ENCODE results near the gene TNFRSF12A. TPM values are rescaled to one million over a fixed set of nuclear protein-coding genes. Genes with fewer than 3 reads are reported as not detected.
A peak's percentile ranks its signal among the peaks of the same experiment; 100 is the strongest.

Gene TNFRSF12A
- total and polyA plus RNA-seq, 2 of the 8 experiments (the other 6 are each of a cell fraction or from before 2014, with no cell fraction given), result 81.0 to 82.5 TPM

GRCh38 chr16:2982402-2982801, 37.8 kb upstream of the TNFRSF12A start:
- Histone ChIP-seq H3K27me3 (replicated peaks in 1 of 4; ENCODE audit: control insufficient read depth in 3 of 4, extremely low read depth in 1 of 4, insufficient read depth in 3 of 4, low read length in 3 of 4) (no peaks in the 10 kb centered on the region; a peak in 1 of 7 replicates), H3K4me2 (ENCODE audit: insufficient read depth in 1 of 2, low read depth in 2 of 2, low read length in 2 of 2) (peak overlapping the region in 1 of 2 experiments; percentile 38; a peak in 1 of 4 replicates)
- 81% methylated on average over 5 of the region's 5 CpGs; no CpG with 5 or more reads in 1 of the 2 experiments for WGBS, 2 experiments (ENCODE audit: extremely low coverage in 1 of 2, insufficient coverage in 1 of 2, insufficient read length in 1 of 2, insufficient replicate concordance in 2 of 2, low coverage in 1 of 2, low lambda C conversion rate in 2 of 2, missing lambda C conversion rate in 1 of 2)
- no peak for TF ChIP-seq BACH1 (IDR thresholded peaks at IDR 0.05; ENCODE audit: low read length)
- TF ChIP-seq RXRA (IDR thresholded peaks at IDR 0.05; ENCODE audit: insufficient read depth, low read depth, low read length), result no peak
- no peak for TF ChIP-seq NRF1 (IDR thresholded peaks at IDR 0.05; ENCODE audit: low read depth, low read length)
- no peak for TF ChIP-seq CREB1 (IDR thresholded peaks at IDR 0.05)
- TF ChIP-seq ZNF274 (IDR thresholded peaks at IDR 0.05; ENCODE audit: borderline replicate concordance, extremely low read depth, low read length), result no peak
- TF ChIP-seq TCF12 (IDR thresholded peaks at IDR 0.05; ENCODE audit: low read depth, low read length), result no peak
- TF ChIP-seq EGR1 (IDR thresholded peaks at IDR 0.05; ENCODE audit: borderline replicate concordance, low read depth, low read length), result no peak
- TF ChIP-seq SRF (IDR thresholded peaks at IDR 0.05; ENCODE audit: low read depth, low read length), result no peak
- no peak for TF ChIP-seq EZH2 (IDR thresholded peaks at IDR 0.05; ENCODE audit: low read depth, low read length, severe bottlenecking)
- no peak for TF ChIP-seq MAFK (IDR thresholded peaks at IDR 0.05; ENCODE audit: low read depth, low read length)
- TF ChIP-seq CTBP2 (IDR thresholded peaks at IDR 0.05; ENCODE audit: borderline replicate concordance, insufficient read depth, insufficient read length, low read length), result no peak
- TF ChIP-seq TEAD4 (IDR thresholded peaks at IDR 0.05; ENCODE audit: low read depth, low read length), result no peak
- TF ChIP-seq TAF7 (optimal IDR thresholded peaks at IDR 0.05; ENCODE audit: borderline replicate concordance, low read depth, low read length), result no peak
- TF ChIP-seq KDM4A (IDR thresholded peaks at IDR 0.05; ENCODE audit: low read depth, low read length, severe bottlenecking), result no peak

More at GRCh38 chr16:2982402-2982801, 37.8 kb upstream of the TNFRSF12A start:
- CTCF ChIA-PET (ENCODE audit: partially characterized antibody), result interaction anchor here (0.8 to 3.7 kb wide), 21 partner anchors 9 to 76 kb away, joined by 3 to 27 read pairs (median 5); no protein-coding TSS in a partner anchor
- Histone ChIP-seq H3K36me3 (ENCODE audit: control insufficient read depth in 2 of 4, insufficient read depth in 4 of 4, low read length in 3 of 4) (peaks cover 0 to 4% (median 0%) of the 10 kb centered on the region in 4 experiments; a peak in 2 of 8 replicates), H2BK12ac (ENCODE audit: low read depth, low read length) (no peak overlapping the region), H3K23me2 (ENCODE audit: low read depth, low read length) (peaks cover 12% of the 10 kb centered on the region; the same call in 1 of the 2 replicates), H4K20me1 (replicated peaks in 1 of 2; ENCODE audit: control insufficient read depth in 1 of 2, insufficient read depth in 2 of 2, low read length in 2 of 2) (peaks cover 5 to 14% of the 10 kb centered on the region in 2 experiments), H2BK5ac (ENCODE audit: low read depth, low read length) (no peak overlapping the region), H3K27ac (ENCODE audit: low read depth, low read length) (no peak overlapping the region), H2BK120ac (replicated peaks; ENCODE audit: low read depth, low read length) (peak overlapping the region; percentile 68), H3K14ac (ENCODE audit: insufficient read length) (no peak overlapping the region), H3K4me1 (replicated peaks in 1 of 4; ENCODE audit: control insufficient read depth in 3 of 4, insufficient read depth in 4 of 4, low read length in 3 of 4) (peaks cover 3 to 23% (median 14%) of the 10 kb centered on the region in 4 experiments), H3K79me2 (ENCODE audit: control insufficient read depth in 1 of 2, insufficient read depth in 2 of 2, low read length in 2 of 2) (peaks cover 0 to 8% of the 10 kb centered on the region in 2 experiments; a peak in 2 of 4 replicates), H2BK15ac (ENCODE audit: low read length) (no peak overlapping the region), H2AK5ac (ENCODE audit: low read depth, low read length) (peak overlapping the region; percentile 82; the same call in 1 of the 2 replicates), H3K79me1 (ENCODE audit: low read depth, low read length) (peaks cover 4% of the 10 kb centered on the region), H3K23ac (ENCODE audit: insufficient read length) (no peak overlapping the region), H3K9me3 (ENCODE audit: insufficient read depth in 2 of 2, low read depth in 1 of 2, low read length in 1 of 2) (no peaks in the 10 kb centered on the region), H3K18ac (ENCODE audit: extremely low read depth, low read length) (no peak overlapping the region; the same call in 1 of the 2 replicates), H3K56ac (replicated peaks; ENCODE audit: insufficient read length, low read depth, low read length) (no peak overlapping the region), H4K5ac (ENCODE audit: insufficient read length, low read depth, low read length) (no peak overlapping the region), H4K8ac (ENCODE audit: extremely low read depth, insufficient read depth, low read length) (no peak overlapping the region), H2AFZ (ENCODE audit: low read length) (no peak overlapping the region), H3K9ac (replicated peaks in 1 of 4; ENCODE audit: extremely low read depth in 1 of 4, low read depth in 3 of 4, low read length in 3 of 4) (no peak overlapping the region), H3K4ac (replicated peaks; ENCODE audit: insufficient read length, low read depth, low read length) (no peak overlapping the region), H2BK20ac (ENCODE audit: low read length) (no peak overlapping the region), H3K4me3 (ENCODE audit: extremely low read depth in 1 of 4, insufficient read depth in 2 of 4, low read depth in 3 of 4, low read length in 4 of 4) (no peak overlapping the region; a peak in 1 of 8 replicates), H4K91ac (replicated peaks; ENCODE audit: insufficient read length, low read length) (peak overlapping the region; percentile 65)
- DNase-seq (ENCODE audit: low read depth in 1 of 2, low spot score in 2 of 2) (no peak), FAIRE-seq (no peak)
- POLR2A ChIA-PET (ENCODE audit: partially characterized antibody), result interaction anchor here (1.1 to 25.4 kb wide), 8 partner anchors 9 to 43 kb away, joined by 5 to 455 read pairs (median 28); partner anchors contain the start of genes CLDN6, HCFC1R1, KREMEN2 and PAQR4
